Thoracic aorta (tissue), 2 donors: ENCODE data around the gene PGA5. TPM values are rescaled to one million over a fixed set of nuclear protein-coding genes. Genes with fewer than 3 reads are reported as not detected.

Experiments
- ATAC-seq: fragments of 150-250 bp; one replicate; pipeline ENCODE4 v1.8.0; 2017; ENCODE audit warnings: low read depth; ENCODE audit not compliant: insufficient number of reproducible peaks, low FRiP score
- DNase-seq: peaks from one replicate; pipeline ENCODE4 v3.0.0-alpha.2; 2020; ENCODE audit warnings: low spot score
- H3K27ac ChIP-seq, 2 donors: fragments of 200-600 bp; sonication (generic); 1 replicate in 1 of 2; 2 replicates in 1 of 2; pipeline ENCODE4 v1.5.1; 2016; ENCODE audit warnings: mild to moderate bottlenecking in 2 of 2, moderate library complexity in 2 of 2
- H3K27me3 ChIP-seq: fragments of 200-600 bp; sonication (generic); replicated peaks from 2 replicates; pipeline ENCODE4 v1.6.0; 2016; ENCODE audit warnings: mild to moderate bottlenecking; ENCODE audit not compliant: insufficient read depth
- H3K36me3 ChIP-seq: fragments of 200-600 bp; sonication (generic); one replicate; pipeline ENCODE4 v1.5.1; 2016
- H3K4me1 ChIP-seq, 2 donors: fragments of 200-600 bp; sonication (generic); 1 replicate in 1 of 2; 2 replicates in 1 of 2; pipeline versions ENCODE4 v1.5.1 to v1.6.0; 2016; ENCODE audit warnings: low read depth in 2 of 2, mild to moderate bottlenecking in 1 of 2; ENCODE audit not compliant: control insufficient read depth in 1 of 2
- H3K4me3 ChIP-seq: fragments of 200-600 bp; sonication (generic); 2 replicates; pipeline ENCODE4 v1.5.1; 2016; ENCODE audit warnings: mild to moderate bottlenecking
- H3K9me3 ChIP-seq: fragments of 200-600 bp; sonication (generic); 2 replicates; pipeline ENCODE4 v1.5.1; 2016
- total RNA-seq, 2 donors: library from RNA; depleted of rRNA; stranded (reverse); fragments of >200 nt; gene quantifications; one replicate each; pipeline versions ENCODE4 v1.1.0 to v1.2.3, GENCODE V29; 2016
- TF ChIP-seq, protein P1 (sequence below): fragments of 200-600 bp; sonication (generic); IDR thresholded peaks from one replicate; pipeline ENCODE4 v1.5.1; 2019; ENCODE audit warnings: antibody characterized with exemption

PGA5 gene
- total RNA-seq, 2 donors from 2014 or later, result not detected

DNA sequence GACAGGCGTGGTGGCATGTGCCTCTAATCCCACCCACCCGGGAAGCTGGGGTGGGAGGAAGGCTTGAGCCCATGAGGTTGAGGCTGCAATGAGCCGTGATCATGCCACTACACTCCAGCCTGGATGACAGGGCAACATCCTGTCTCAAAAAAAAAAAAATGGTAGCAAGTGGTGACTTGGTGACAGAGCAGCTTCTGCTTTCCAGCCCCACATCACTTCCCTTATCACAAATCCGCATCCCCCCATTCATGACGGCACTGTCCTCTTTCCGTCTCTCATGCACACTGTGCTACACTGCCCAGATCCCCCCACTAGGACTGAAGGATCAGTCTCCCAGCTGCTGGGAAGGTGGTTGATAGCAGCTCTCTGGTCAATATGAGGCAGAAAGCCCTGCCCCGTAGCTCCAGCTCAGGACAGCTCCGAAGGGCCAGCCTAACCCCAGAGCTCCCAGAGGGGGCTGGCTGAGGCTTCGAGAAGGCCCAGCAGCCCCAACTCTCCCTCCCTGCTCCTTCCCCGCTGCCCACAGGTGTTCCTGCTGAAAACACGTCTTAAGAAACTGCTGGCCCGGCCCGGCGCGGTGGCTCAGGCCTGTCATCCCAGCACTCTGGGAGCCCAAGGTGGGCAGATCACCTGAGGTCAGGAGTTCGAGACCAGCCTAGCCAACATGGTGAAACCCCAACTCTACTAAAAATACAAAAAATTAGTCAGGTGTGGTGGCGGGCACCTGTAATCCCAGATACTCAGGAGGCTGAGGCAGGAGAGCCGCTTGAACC lies 15.9 kb downstream of the PGA5 start:
- TF ChIP-seq, protein P1, sequence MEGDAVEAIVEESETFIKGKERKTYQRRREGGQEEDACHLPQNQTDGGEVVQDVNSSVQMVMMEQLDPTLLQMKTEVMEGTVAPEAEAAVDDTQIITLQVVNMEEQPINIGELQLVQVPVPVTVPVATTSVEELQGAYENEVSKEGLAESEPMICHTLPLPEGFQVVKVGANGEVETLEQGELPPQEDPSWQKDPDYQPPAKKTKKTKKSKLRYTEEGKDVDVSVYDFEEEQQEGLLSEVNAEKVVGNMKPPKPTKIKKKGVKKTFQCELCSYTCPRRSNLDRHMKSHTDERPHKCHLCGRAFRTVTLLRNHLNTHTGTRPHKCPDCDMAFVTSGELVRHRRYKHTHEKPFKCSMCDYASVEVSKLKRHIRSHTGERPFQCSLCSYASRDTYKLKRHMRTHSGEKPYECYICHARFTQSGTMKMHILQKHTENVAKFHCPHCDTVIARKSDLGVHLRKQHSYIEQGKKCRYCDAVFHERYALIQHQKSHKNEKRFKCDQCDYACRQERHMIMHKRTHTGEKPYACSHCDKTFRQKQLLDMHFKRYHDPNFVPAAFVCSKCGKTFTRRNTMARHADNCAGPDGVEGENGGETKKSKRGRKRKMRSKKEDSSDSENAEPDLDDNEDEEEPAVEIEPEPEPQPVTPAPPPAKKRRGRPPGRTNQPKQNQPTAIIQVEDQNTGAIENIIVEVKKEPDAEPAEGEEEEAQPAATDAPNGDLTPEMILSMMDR, result no peak
- no peak overlapping the region for H3K27ac ChIP-seq
- no peaks in the 10 kb centered on the region for H3K4me1 ChIP-seq
- no peak overlapping the region for H3K4me3 ChIP-seq
- no peaks in the 10 kb centered on the region for H3K27me3 ChIP-seq
- ATAC-seq, result no peak
- no peaks in the 10 kb centered on the region for H3K9me3 ChIP-seq
- H3K36me3 ChIP-seq, result no peaks in the 10 kb centered on the region
- no peak for DNase-seq

DNA sequence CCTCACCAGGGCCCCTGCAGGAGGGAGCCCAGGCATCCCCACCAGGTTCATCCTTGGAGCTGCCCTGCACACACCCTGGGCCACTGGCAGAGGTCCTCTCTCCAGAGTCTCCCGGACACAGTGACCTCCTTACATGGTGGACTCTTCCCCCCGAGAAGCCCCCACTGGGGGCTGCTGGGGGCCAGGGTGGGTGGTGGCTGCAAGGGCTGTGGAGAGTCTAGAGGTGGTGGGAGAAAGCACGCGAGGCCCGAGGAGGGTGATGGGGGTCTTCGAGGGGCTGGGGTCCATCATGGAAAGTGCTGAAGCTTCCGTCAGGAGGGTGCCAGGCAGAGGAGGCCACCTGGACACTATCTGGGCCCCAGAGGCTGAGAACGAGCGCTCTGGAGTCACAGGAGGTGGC lies 17.6 kb downstream of the PGA5 start:
- Histone ChIP-seq H3K36me3 (no peaks in the 10 kb centered on the region), H3K27ac (no peak overlapping the region), H3K4me1 (no peaks in the 10 kb centered on the region), H3K4me3 (no peak overlapping the region), H3K27me3 (no peaks in the 10 kb centered on the region), H3K9me3 (no peaks in the 10 kb centered on the region)
- DNase-seq, result no peak
- ATAC-seq, result no peak
- TF ChIP-seq, protein P1, result no peak

DNA sequence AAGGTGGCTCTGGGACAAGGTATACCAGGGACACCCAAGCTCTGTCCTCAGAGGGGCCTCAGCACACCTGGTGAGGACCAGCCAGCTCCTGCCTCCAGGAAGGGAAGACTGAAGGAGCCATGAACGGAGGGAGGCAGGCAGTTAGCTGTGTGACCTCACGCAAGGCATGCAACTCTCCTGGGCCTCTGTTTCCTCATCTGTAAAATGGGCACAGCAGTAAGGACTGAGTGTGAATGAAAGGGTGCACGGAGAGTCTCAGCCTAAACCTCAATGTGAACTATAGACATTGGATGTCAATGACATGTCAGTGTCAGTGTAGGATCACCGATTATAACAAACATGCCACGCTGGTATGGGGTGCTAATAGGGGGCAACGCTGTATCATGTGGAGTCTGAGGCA lies 18.4 kb downstream of the PGA5 start:
- Histone ChIP-seq H3K36me3 (no peaks in the 10 kb centered on the region), H3K4me1 (no peaks in the 10 kb centered on the region), H3K9me3 (no peaks in the 10 kb centered on the region), H3K27ac (no peak overlapping the region), H3K27me3 (no peaks in the 10 kb centered on the region), H3K4me3 (no peak overlapping the region)
- no peak for DNase-seq
- ATAC-seq, result no peak
- TF ChIP-seq, protein P1, result no peak

DNA sequence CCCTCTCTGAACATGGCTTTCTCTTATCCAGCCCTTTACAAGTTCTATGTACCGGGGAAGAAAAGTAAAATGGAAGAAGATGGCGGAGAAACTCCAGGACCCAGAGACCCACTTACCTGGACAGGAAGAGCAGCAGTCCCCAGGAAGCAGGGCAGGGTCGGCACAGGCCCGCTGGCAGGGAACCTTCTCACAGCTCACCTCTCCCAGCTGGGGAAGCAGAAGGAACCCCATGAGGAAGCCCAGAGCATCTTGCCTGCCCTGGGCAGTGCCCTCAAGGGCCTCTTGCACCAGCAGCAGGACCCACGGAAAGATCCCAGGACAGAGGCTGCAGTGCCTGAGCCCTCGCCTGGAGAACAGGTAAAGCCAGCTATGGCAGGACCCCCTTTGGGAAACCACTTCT lies 23.4 kb downstream of the PGA5 start:
- TF ChIP-seq, protein P1, result no peak

DNA sequence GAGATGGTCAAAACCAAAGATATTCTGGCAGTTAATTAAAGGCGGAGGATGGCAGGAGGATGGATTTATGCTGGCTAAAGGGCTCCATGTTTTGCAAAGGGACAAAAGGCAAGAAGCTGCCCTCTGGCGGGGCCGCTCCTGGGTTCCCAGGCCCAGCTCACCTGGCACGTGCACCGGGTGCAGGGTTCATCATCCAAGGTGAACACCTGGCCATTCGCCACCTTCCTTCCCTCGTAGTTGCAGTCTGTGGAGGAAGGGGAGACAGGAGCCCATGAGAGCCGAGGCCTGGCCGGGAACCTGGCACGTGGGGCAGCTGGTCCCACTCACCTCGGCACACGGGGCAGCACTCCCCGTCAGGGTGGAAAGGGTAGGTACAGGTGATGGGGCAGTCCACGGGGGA lies 23.8 kb downstream of the PGA5 start:
- H3K36me3 ChIP-seq, result no peaks in the 10 kb centered on the region
- H3K27me3 ChIP-seq, result no peaks in the 10 kb centered on the region
- H3K4me1 ChIP-seq, result no peaks in the 10 kb centered on the region
- no peaks in the 10 kb centered on the region for H3K9me3 ChIP-seq
- DNase-seq (no peak), ATAC-seq (no peak)
- H3K4me3 ChIP-seq, result no peak overlapping the region
- TF ChIP-seq, protein P1, result no peak
- no peak overlapping the region for H3K27ac ChIP-seq

More for the DNA sequence above, 23.4 kb downstream of the PGA5 start:
- no peaks in the 10 kb centered on the region for H3K9me3 ChIP-seq
- ATAC-seq (no peak), DNase-seq (no peak)
- no peak overlapping the region for H3K27ac ChIP-seq
- no peaks in the 10 kb centered on the region for H3K27me3 ChIP-seq
- no peaks in the 10 kb centered on the region for H3K36me3 ChIP-seq
- H3K4me1 ChIP-seq, result no peaks in the 10 kb centered on the region
- no peak overlapping the region for H3K4me3 ChIP-seq
